Right lobe of liver (tissue), 6 donors: ENCODE results near the gene ITGA8. TPM values are rescaled to one million over a fixed set of nuclear protein-coding genes. Genes with fewer than 3 reads are reported as not detected.

ENCODE experiments used
- ATAC-seq, 4 donors: fragments of 200-7000 bp; cut with Tn5 transposase; one replicate each; pipeline ENCODE4 v1.9.1; 2020; ENCODE audit warnings: mild to moderate bottlenecking in 4 of 4, moderate library complexity in 4 of 4
- DNase-seq, 3 donors: peaks; one replicate each; pipeline ENCODE4 v3.0.0-alpha.2; 2020
- H3K27ac ChIP-seq, 3 donors: fragments of 200-600 bp; one replicate each; pipeline ENCODE4 v1.8.0; 2022
- H3K27me3 ChIP-seq, 2 donors: fragments of 200-600 bp; one replicate each; pipeline ENCODE4 v1.8.0; 2022
- H3K36me3 ChIP-seq, 4 donors: fragments of 200-600 bp; sonication (generic) in 1 of 4; one replicate each; pipeline versions ENCODE4 v1.5.1 to v1.8.0; 2017 to 2022; ENCODE audit warnings: control low read depth in 1 of 4
- H3K4me1 ChIP-seq, 4 donors: fragments of 200-600 bp; sonication (generic) in 1 of 4; one replicate each; pipeline versions ENCODE4 v1.5.1 to v1.8.0; 2017 to 2022; ENCODE audit warnings: control low read depth in 1 of 4
- H3K4me3 ChIP-seq, 3 donors: fragments of 200-600 bp; one replicate each; pipeline ENCODE4 v1.8.0; 2022
- H3K9me3 ChIP-seq, 4 donors: fragments of 200-600 bp; sonication (generic) in 1 of 4; one replicate each; pipeline versions ENCODE4 v1.5.1 to v1.8.0; 2017 to 2022; ENCODE audit warnings: control low read depth in 1 of 4
- POLR2A ChIP-seq: fragments of 450-650 bp; IDR thresholded peaks from one replicate; pipeline ENCODE4 v1.6.1; 2017; ENCODE audit warnings: antibody characterized with exemption, mild to moderate bottlenecking
- WGBS: methylation state at CpG from one replicate; pipeline ENCODE4 v1.1.6; 2018; ENCODE audit warnings: low coverage, low lambda C conversion rate; ENCODE audit not compliant: insufficient coverage; ENCODE audit errors: missing lambda C conversion rate; 5-methylcytosine and 5-hydroxymethylcytosine counted together
- intact Hi-C, 2 donors: fragments of 100-400 bp; cut with DNase I; formaldehyde crosslinking; loops; one replicate each; pipeline versions ENCODE4 v1.11.2 to v1.14.1; 2022
- total RNA-seq, 6 experiments: library from RNA; depleted of rRNA in 2 of 6; stranded (reverse); fragments of >200 nt in 2 of 6; fragmentation: NEBNext Ultra II Directional in 3 of 6; extraction: Animal tissue kit (Norgen Biotek cat#: 25700) in 3 of 6; gene quantifications; one replicate each; pipeline versions ENCODE4 v1.1.0 to v1.2.4, GENCODE V29; 2016 to 2023
- TF ChIP-seq, protein P1 (sequence below), 4 donors: fragments of 200-600 bp in 3 of 4; fragments of 450-650 bp in 1 of 4; IDR thresholded peaks; one replicate each; pipeline versions ENCODE4 v1.5.1 to v1.8.0; 2016 to 2022; ENCODE audit warnings: antibody characterized with exemption in 4 of 4, mild to moderate bottlenecking in 2 of 4
- donor health status: DM: no; HTN: yes; CAD: no.
- donor health status: DM: no; HTN: no; CAD: no.
- donor health status: DM: no; HTN: no; CAD: no.
- donor health status: DM: no; HTN: yes; CAD: no.
- donor health status: DM: no; HTN: yes; CAD: no.

ITGA8 gene
- total RNA-seq, 6 experiments from 2014 or later, result 0.18 to 0.80 (median 0.36) TPM

DNA sequence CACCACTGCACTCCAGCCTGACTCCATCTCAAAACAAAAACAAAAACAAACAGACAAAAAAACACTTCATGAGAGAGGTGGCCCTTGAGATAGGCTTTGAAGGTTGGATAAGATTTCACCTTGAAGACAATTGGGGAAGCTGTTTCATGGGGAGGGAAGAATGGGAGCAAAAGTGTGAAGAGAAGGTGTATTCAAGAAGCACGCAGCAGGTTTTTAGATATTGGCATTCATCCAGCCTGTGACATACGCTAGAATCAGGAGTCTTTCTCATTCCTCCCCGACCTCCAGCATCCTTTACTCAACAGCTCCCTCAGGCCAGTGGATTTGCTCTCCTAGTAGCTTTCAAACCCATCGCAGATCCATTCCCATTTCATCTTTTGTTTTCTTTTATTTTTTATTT lies 232.3 kb downstream of the ITGA8 start:
- intact Hi-C loops, result no loop called here
- no peaks in the 10 kb centered on the region for H3K27me3 ChIP-seq
- H3K4me3 ChIP-seq, result no peak overlapping the region
- DNase-seq (no peak), ATAC-seq (no peak)
- WGBS, result 62% methylated on average over 3 of the region's 4 CpGs
- no peaks in the 10 kb centered on the region for H3K4me1 ChIP-seq
- no peak overlapping the region for H3K27ac ChIP-seq
- no peaks in the 10 kb centered on the region for H3K9me3 ChIP-seq
- H3K36me3 ChIP-seq, result no peaks in the 10 kb centered on the region
- TF ChIP-seq, protein P1, sequence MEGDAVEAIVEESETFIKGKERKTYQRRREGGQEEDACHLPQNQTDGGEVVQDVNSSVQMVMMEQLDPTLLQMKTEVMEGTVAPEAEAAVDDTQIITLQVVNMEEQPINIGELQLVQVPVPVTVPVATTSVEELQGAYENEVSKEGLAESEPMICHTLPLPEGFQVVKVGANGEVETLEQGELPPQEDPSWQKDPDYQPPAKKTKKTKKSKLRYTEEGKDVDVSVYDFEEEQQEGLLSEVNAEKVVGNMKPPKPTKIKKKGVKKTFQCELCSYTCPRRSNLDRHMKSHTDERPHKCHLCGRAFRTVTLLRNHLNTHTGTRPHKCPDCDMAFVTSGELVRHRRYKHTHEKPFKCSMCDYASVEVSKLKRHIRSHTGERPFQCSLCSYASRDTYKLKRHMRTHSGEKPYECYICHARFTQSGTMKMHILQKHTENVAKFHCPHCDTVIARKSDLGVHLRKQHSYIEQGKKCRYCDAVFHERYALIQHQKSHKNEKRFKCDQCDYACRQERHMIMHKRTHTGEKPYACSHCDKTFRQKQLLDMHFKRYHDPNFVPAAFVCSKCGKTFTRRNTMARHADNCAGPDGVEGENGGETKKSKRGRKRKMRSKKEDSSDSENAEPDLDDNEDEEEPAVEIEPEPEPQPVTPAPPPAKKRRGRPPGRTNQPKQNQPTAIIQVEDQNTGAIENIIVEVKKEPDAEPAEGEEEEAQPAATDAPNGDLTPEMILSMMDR (IDR thresholded peaks at IDR 0.05), result no peak
- TF ChIP-seq POLR2A, result no peak

DNA sequence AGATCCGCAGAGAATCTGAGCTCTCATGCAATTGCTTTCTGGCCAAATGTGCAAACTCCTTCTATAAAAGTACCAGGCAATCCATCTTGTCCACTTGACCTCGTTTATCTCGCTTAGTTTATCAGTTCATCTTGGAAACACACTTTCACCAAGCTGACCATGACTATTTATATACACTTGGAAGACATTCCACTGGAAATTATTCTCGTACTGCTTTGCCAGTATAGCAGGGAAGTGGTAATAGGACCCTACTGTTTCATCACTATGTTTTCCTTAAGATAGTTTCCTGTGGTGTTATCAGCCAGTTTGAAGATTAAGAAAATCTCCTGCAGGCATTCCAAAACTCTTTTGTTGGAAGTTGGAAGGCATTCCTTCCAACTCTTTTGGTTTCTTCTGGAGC lies 233.3 kb downstream of the ITGA8 start:
- no peaks in the 10 kb centered on the region for H3K9me3 ChIP-seq
- TF ChIP-seq, protein P1 (IDR thresholded peaks at IDR 0.05), result no peak
- no peak for TF ChIP-seq POLR2A
- DNase-seq (no peak), ATAC-seq (no peak)
- no peaks in the 10 kb centered on the region for H3K27me3 ChIP-seq
- 27% methylated on average over 4 of the region's 4 CpGs for WGBS
- H3K4me3 ChIP-seq, result no peak overlapping the region
- no peak overlapping the region for H3K27ac ChIP-seq
- H3K4me1 ChIP-seq, result no peaks in the 10 kb centered on the region
- no peaks in the 10 kb centered on the region for H3K36me3 ChIP-seq
- intact Hi-C loops, result no loop called here

DNA sequence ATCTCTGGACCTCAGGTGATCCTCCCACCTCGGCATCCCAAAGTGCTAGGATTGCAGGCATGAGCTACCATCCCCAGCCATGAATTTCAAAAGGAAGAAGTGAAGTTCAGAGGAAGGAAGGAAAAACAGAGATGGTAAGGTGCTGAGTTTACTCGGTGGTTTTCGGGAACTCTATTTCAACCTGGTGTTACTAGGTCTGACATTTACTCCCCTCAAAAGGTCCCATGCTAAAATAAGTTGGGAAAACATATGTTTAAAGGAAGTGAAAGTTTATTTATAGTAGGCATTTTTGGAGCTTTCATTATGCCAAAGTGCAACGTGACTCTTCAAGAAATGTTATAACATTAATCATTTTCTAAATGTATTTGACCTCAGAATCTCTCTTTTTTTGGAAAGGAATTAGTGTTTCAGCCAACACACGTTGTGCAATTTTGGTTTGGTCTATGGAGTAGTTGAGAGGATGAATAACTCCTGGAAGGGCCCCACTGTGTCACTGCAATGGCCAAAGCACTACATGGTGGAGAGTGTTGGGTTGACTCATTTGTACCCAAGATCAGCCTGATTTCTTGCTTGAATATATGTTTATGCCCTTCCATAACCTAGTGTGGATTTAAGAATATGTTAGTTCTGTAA lies 233.9 kb downstream of the ITGA8 start:
- Histone ChIP-seq H3K4me3 (no peak overlapping the region), H3K27ac (no peak overlapping the region), H3K27me3 (no peaks in the 10 kb centered on the region), H3K9me3 (no peaks in the 10 kb centered on the region), H3K36me3 (no peaks in the 10 kb centered on the region), H3K4me1 (no peaks in the 10 kb centered on the region)
- TF ChIP-seq, protein P1 (IDR thresholded peaks at IDR 0.05), result no peak
- TF ChIP-seq POLR2A, result no peak
- DNase-seq (no peak), ATAC-seq (peak in 1 of 4 donors; percentile 40)
- intact Hi-C loops, result no loop called here
- WGBS, result 29% methylated on average over 4 of the region's 5 CpGs

DNA sequence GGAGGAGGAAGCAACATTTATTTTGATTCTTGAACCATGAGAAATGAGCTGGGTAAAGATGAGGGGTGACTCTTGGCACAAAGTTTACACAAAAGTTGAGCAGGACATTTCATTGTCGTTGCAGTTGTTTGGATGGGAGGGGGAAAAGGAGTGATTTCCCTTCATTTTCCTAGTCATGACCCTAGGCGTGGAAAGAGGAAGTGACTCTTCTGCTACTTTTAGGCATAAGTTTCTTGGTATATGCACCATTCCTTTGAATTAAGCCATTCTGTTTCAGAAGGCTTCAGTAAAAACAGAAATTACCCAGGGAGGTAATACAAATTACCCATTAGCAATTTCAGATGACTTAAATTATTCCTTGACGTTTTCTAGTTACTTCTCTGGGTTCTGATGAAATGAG lies 234.7 kb downstream of the ITGA8 start:
- DNase-seq, result no peak
- H3K9me3 ChIP-seq, result no peaks in the 10 kb centered on the region
- H3K27ac ChIP-seq, result no peak overlapping the region
- intact Hi-C loops, result no loop called here
- ATAC-seq, result no peak
- WGBS, result 19% methylated on average over 3 of the region's 3 CpGs
- no peaks in the 10 kb centered on the region for H3K4me1 ChIP-seq
- H3K4me3 ChIP-seq, result no peak overlapping the region
- no peaks in the 10 kb centered on the region for H3K36me3 ChIP-seq
- no peaks in the 10 kb centered on the region for H3K27me3 ChIP-seq
- TF ChIP-seq, protein P1 (IDR thresholded peaks at IDR 0.05), result no peak
- no peak for TF ChIP-seq POLR2A

DNA sequence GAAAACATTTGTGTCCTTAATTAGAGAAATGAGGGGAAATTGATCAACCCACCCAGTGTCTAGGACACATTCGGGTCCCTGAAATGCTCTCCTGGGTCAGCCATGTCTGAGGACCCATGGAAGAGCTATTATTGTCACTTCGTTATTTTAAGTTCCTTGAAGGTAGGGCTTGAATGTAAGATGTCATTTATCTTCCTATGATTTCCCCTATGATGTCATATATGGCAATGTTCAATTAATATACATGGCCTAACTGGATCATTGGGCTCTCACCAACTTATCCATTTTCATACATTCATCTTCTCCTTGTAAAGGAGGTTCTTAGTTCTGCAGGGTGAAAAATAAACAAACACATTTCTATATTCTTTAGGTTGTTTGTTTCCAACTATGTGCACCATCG lies 235.6 kb downstream of the ITGA8 start:
- Histone ChIP-seq H3K4me1 (no peaks in the 10 kb centered on the region), H3K27ac (no peak overlapping the region), H3K27me3 (no peaks in the 10 kb centered on the region), H3K4me3 (no peak overlapping the region), H3K36me3 (no peaks in the 10 kb centered on the region), H3K9me3 (no peaks in the 10 kb centered on the region)
- no peak for ATAC-seq
- TF ChIP-seq, protein P1 (IDR thresholded peaks at IDR 0.05), result no peak
- no peak for TF ChIP-seq POLR2A
- 32% methylated on average over 3 of the region's 3 CpGs for WGBS
- intact Hi-C loops, result no loop called here
- no peak for DNase-seq
